GM12875 (cell line): ENCODE data around the gene IL33.

Source experiments
- H3K4me3 ChIP-seq: one replicate; pipeline ENCODE4 v1.5.1; 2011; ENCODE audit warnings: low read depth, low read length, control low read depth
- CTCF ChIP-seq: IDR thresholded peaks from 2 replicates; pipeline ENCODE4 v1.5.1; 2011; ENCODE audit warnings: low read depth, mild to moderate bottlenecking, control low read depth, inconsistent platforms, low read length, moderate library complexity, borderline replicate concordance; ENCODE audit not compliant: insufficient read depth

Gene IL33

DNA sequence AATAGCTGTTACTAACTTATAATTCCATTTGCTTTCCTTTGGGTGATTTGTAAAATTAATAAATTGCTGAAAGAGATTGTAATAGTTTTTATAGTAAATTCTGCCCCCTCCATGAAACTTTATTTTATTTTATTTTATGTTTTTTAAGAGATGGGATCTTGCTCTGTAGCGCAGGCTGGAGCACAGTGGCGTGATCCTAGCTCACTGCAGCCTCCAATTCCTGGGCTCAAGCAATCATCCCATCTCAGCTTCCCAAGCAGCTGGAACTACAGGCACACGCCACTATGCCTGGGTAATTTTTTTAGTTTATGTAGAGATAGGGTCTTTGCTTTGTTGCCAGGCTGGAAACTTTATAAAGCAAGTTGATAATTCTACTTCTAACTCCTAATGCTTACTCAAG lies 395 bp downstream of the IL33 start:
- no peak for TF ChIP-seq CTCF
- H3K4me3 ChIP-seq = no peak overlapping the region

DNA sequence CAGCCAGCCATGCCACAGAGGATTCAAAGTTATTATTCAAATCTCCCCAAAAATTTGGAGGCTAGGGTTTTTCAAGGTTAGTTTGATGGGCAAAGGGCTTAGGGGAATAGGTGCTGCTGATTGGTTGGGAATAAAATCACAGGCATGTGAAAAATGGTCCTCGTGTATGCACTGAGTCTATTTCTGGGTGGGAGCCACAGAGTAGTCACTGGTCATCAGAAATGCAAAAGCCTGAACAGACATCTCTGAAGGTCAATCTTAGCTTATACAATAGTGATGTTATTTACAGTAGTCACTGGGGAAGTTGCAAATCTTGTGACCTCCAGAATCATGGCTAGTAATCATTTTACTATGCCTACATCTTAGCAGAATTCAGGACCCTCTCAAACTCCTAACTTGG lies 1.3 kb downstream of the IL33 start:
- no peak for TF ChIP-seq CTCF

GRCh38 chr9:6218099-6218502 lies 2.5 kb downstream of the IL33 start:
- H3K4me3 ChIP-seq = no peak overlapping the region
- TF ChIP-seq CTCF = no peak

More for the DNA sequence above, 1.3 kb downstream of the IL33 start:
- H3K4me3 ChIP-seq = no peak overlapping the region

- no peak overlapping the region for H3K4me3 ChIP-seq
- no peak for TF ChIP-seq CTCF
Measured at GRCh38 chr9:6219040-6219439, 3.4 kb downstream of the IL33 start.

DNA sequence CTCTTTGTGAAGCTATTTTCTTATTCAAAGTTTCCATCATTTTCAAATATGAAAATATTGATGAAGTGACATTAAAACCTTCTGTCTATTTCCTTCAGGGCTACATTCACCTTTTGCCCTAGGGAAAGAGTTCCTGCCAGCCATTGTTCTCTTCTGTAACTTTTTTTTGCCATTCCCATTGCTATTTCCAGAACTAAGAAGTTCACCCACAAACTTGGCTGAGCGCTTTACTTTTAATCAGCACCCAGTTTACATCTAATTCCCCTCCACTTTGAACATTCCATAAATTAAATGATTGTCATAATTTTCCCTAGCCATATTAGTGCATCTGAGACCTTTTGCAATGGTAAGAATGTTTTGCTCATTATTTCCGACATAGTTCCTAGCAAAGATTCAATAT lies 4.4 kb downstream of the IL33 start:
- no peak for TF ChIP-seq CTCF
- no peak overlapping the region for H3K4me3 ChIP-seq

- TF ChIP-seq CTCF = no peak
Measured at GRCh38 chr9:6224393-6225154, 9.0 kb downstream of the IL33 start.

GRCh38 chr9:6226696-6227095 lies 11.1 kb downstream of the IL33 start:
- H3K4me3 ChIP-seq = no peak overlapping the region
- no peak for TF ChIP-seq CTCF

More at GRCh38 chr9:6224393-6225154, 9.0 kb downstream of the IL33 start:
- no peak overlapping the region for H3K4me3 ChIP-seq
